HL-60 (cell line): ENCODE results near the gene RTTN.

ENCODE experiments used
- DNase-seq, 2 experiments: peaks; one replicate each; pipeline ENCODE4 v3.0.0-alpha.2; 2010 to 2020; ENCODE audit warnings: low read depth in 1 of 2, low spot score in 1 of 2
- H3K27ac ChIP-seq: fragments of 250-450 bp; sonication (Bioruptor Pico); replicated peaks from 2 replicates; pipeline ENCODE4 v1.5.1; 2020; ENCODE audit warnings: mild to moderate bottlenecking, moderate library complexity
- H3K27me3 ChIP-seq: fragments of 250-450 bp; sonication (Bioruptor Pico); 2 replicates; pipeline ENCODE4 v1.5.1; 2021; ENCODE audit warnings: mild to moderate bottlenecking, moderate library complexity; ENCODE audit not compliant: insufficient read depth, poor library complexity, severe bottlenecking
- H3K4me3 ChIP-seq: replicated peaks from 2 replicates; pipeline ENCODE4 v1.5.1; 2011; ENCODE audit warnings: mild to moderate bottlenecking, control low read depth, low read length; ENCODE audit not compliant: insufficient read depth
- CTCF ChIP-seq: IDR thresholded peaks from one replicate; pipeline ENCODE4 v1.5.1; 2011; ENCODE audit warnings: low read length, control low read depth, inconsistent platforms; ENCODE audit not compliant: insufficient read depth
- GABPA ChIP-seq: IDR thresholded peaks from 2 replicates; pipeline ENCODE4 v1.6.1; 2012; ENCODE audit warnings: low read depth
- POLR2AphosphoS5 ChIP-seq: IDR thresholded peaks from 2 replicates; pipeline ENCODE4 v1.6.1; 2012; ENCODE audit warnings: low read depth
- REST ChIP-seq: IDR thresholded peaks from 2 replicates; pipeline ENCODE4 v1.6.1; 2012; ENCODE audit warnings: low read depth; ENCODE audit not compliant: insufficient replicate concordance
- SPI1 ChIP-seq: IDR thresholded peaks from 2 replicates; pipeline ENCODE4 v1.6.1; 2012; ENCODE audit warnings: low read depth, mild to moderate bottlenecking, borderline replicate concordance

The RTTN gene

GRCh38 chr18:70160073-70160678 is 45.3 kb downstream of the RTTN start:
- no peak overlapping the region for H3K27ac ChIP-seq

GRCh38 chr18:70158992-70159717 is 46.3 kb downstream of the RTTN start:
- no peak overlapping the region for H3K27ac ChIP-seq
- no peak overlapping the region for H3K4me3 ChIP-seq
- TF ChIP-seq CTCF (no peak), REST (no peak), SPI1 (no peak), GABPA (no peak), POLR2AphosphoS5 (no peak)
- no peaks in the 10 kb centered on the region for H3K27me3 ChIP-seq
- no peak for DNase-seq

More at GRCh38 chr18:70160073-70160678, 45.3 kb downstream of the RTTN start:
- Histone ChIP-seq H3K27me3 (no peaks in the 10 kb centered on the region), H3K4me3 (no peak overlapping the region)
- TF ChIP-seq POLR2AphosphoS5 = no peak
- TF ChIP-seq GABPA = no peak
- TF ChIP-seq REST = no peak
- no peak for TF ChIP-seq SPI1
- TF ChIP-seq CTCF = no peak
- DNase-seq = no peak

DNA sequence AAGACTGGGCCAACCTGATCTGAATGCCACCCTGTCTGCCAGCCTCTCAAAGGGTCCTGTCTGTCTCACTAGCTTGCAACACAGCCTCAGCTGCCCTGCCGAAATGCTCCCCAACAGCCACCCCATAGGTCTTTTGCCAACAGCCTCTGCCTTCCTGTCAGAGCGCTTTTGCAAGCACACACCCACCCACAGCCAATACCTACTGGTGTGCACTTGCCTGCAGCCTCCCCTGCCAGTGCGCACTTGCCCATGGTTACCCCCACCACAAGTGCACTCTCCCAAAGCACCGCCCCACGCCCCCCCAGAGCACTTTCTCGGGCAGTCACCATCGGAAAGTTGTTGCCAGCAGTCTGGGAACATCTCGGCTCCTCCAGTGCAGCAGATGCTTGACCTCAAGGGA is 48.6 kb downstream of the RTTN start:
- no peak overlapping the region for H3K27ac ChIP-seq
- TF ChIP-seq GABPA = no peak
- no peak for TF ChIP-seq REST
- no peak for TF ChIP-seq SPI1
- no peak for TF ChIP-seq POLR2AphosphoS5

More for the DNA sequence above, 48.6 kb downstream of the RTTN start:
- no peak overlapping the region for H3K4me3 ChIP-seq
- DNase-seq = no peak
- no peaks in the 10 kb centered on the region for H3K27me3 ChIP-seq
